Stimulated activated memory B cell treated with anti-CD40 and anti-IgM and Interleukin-4, amounts not matched to agents 10 μg/mL and 1 μg/mL and 100 μg/mL, for 72 hours (primary cell): Measurements from ENCODE around the gene POMGNT1.
"Not testable (repeated sequence)": the region's sequence is repeated elsewhere in the genome, so short reads cannot be mapped to it uniquely, and the experiment has no call there.

ENCODE experiments used
- ATAC-seq: fragments of 150-1000 bp; cut with Tn5 transposase; 2 replicates; pipeline ENCODE4 v1.10.0; 2021
- H3K27ac Mint-ChIP-seq: one replicate; pipeline ENCODE4 v1.8.0; 2022; ENCODE audit warnings: mild to moderate bottlenecking, mixed read lengths
- H3K27me3 Mint-ChIP-seq: one replicate; pipeline ENCODE4 v1.8.0; 2022; ENCODE audit warnings: mixed read lengths
- H3K36me3 Mint-ChIP-seq: one replicate; pipeline ENCODE4 v1.8.0; 2022; ENCODE audit warnings: mixed read lengths
- H3K4me1 Mint-ChIP-seq: one replicate; pipeline ENCODE4 v1.8.0; 2022; ENCODE audit warnings: mixed read lengths
- H3K4me3 Mint-ChIP-seq: one replicate; pipeline ENCODE4 v1.8.0; 2022; ENCODE audit warnings: mild to moderate bottlenecking, moderate library complexity, mixed read lengths
- H3K9me3 Mint-ChIP-seq: one replicate; pipeline ENCODE4 v1.8.0; 2022; ENCODE audit warnings: mixed read lengths

POMGNT1 gene

DNA sequence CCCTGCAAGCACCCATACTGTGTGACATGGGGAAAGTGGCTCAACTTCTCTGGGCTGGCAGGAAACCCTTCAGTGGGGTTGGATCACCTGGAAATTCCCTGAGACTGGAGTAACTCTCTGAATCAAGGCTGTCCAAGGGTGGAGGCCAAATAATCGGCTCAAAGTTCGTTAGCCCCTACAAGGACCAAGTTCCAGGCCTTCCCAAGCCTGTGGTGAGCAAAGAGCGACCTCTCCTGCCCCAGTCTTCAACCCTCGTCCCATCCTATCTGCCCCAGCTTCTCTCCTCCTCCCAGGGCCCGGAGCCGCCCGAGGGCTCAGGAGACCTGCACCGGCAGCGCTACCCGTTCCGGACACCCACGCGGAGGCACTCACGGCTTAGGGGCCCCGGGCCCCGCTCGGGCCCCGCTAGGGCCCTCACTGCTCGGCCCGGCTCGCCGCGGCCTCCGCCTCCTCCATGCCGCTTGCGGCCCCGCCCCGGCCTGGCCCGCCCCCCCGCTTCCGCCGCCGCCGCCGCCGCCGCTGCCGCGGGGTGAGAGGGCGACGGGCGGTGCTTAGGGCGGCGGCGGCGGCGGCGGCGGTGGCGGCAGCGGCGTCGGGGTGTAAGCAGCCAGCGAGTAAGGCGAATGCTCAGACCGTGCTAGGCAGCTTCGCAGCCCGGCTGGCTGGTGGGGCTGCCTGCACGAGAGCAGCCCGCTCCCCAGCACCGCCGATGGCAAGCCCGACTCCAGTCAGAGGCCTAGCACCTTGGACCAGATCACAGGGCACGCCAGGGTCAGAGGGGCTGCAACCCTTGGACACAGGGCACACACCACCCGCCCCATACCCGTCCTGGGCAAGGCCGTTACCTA, at the start of gene POMGNT1:
POMGNT1 (minus strand) TSS at position 471 of the 848 bp plus-strand sequence. CDS start 613 bp downstream, outside the sequence.
- peak; percentile 98 for ATAC-seq
- Mint-ChIP-seq H3K4me1 (peaks cover 23% of the 10 kb centered on the region), H3K9me3 (no peaks in the 10 kb centered on the region), H3K36me3 (peaks cover 11% of the 10 kb centered on the region), H3K27ac (peak within 1 kb of the TSS; percentile 81), H3K4me3 (peak within 1 kb of the TSS; percentile 86), H3K27me3 (peaks cover 7% of the 10 kb centered on the region)

DNA sequence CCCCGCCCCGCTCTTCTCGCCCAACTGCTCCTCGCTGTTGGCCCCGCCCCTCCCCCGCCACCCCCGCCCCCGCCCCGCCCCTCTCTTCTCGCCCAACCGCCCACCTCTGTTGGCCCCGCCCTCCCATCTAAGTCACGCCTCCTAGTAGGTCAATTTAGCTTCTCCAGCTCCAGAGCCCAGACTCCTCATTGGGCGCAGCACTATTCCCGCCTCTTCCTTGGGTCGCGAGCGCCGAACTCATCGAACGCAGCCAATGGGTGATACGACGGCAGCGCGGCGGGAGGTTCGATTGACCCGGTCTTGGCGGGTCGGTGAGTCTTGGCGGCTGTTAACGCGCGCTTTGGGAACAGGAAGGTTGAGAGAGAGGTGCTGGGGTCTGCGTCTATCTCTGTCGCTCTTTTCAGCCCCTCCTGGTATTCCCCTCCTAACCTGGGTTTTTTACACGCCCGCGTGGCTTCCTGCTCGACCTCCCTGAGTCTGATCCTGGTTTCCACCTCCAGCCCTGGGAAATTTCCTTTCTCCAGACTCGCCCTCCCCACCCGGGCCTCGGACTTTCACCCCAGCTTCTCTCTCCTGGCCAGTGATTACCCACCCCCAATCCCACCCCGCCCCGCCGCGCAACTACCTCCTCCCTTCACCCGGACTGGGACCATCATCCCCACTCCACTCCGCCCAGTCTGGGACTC, 49.3 kb upstream of the POMGNT1 start, which contains the start of gene RAD54L:
RAD54L (plus strand) TSS at position 328 of the 686 bp plus-strand sequence. CDS start 643 bp downstream, outside the sequence.
- H3K27ac Mint-ChIP-seq: peak within 1 kb of the TSS; percentile 81

DNA sequence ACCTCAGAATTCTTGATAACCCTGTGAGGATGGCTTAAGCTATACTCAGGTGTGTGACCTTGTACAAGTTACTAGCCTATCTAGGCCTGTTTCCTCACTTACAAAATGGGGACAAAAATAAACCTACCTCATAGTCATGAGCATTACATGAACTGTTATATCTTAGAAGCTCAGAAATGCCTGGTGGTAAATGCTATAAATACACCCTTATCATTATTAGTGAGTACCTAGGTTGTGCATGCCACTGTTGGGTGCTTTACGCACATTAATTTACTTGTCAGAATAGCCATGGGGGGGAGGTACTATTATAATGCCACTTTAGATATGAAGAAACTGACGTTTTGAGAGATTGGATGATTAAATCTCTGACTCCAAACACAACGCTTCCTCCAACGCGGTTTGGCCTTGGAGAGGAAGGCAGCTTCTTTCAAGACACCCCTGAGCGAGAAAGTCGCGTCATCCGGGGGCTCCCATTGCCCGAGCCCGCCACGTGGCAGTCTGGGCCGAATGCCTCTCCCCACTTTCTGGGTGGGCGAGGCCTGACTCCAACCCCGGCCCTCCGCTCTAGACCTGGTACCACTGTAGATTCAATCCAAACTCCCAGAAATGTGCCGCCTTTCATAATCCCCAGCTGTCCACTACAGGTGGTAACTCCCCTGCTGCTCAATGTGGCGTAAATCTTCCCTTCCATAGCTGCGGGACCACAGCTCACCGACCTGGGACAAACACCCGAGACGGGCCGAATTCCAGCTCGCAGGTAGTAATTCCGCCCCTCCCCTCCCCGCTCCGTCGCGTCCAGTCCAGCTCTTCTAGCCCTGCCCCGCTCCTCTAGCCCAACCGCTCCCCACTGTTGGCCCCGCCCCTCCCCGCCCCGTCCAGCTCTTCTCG, 48.6 kb upstream of the POMGNT1 start:
- no peaks in the 10 kb centered on the region for H3K27me3 Mint-ChIP-seq

More for the DNA sequence above, 49.3 kb upstream of the POMGNT1 start, which contains the start of gene RAD54L:
- H3K4me3 Mint-ChIP-seq: peak within 1 kb of the TSS; percentile 96
- H3K36me3 Mint-ChIP-seq: peaks cover 8% of the 10 kb centered on the region
- no peaks in the 10 kb centered on the region for H3K27me3 Mint-ChIP-seq
- H3K9me3 Mint-ChIP-seq: no peaks in the 10 kb centered on the region
- peak; percentile 96 for ATAC-seq
- peaks cover 18% of the 10 kb centered on the region for H3K4me1 Mint-ChIP-seq

DNA sequence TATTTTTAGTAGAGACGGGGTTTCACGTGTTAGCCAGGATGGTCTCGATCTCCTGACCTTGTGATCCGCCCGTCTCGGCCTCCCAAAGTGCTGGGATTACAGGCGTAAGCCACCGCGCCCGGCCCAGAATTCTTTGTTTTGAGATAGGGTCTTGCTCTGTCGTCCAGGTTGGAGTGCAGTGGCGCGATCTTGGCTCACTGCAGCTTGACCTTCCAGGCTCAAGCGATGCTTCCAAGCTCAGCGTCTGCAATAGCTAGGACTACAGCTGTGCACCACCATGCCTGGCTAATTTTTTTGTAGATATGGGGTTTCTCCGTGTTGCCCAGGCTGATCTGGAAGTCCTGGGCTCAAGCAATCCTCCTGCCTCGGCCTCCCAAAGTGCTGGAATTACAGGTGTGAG, 47.9 kb upstream of the POMGNT1 start:
- not testable (repeated sequence) for H3K36me3 Mint-ChIP-seq, H3K4me3 Mint-ChIP-seq, H3K27me3 Mint-ChIP-seq, H3K9me3 Mint-ChIP-seq, ATAC-seq
- Mint-ChIP-seq H3K4me1 (peaks cover 18% of the 10 kb centered on the region), H3K27ac (peak overlapping the region; percentile 81)

More for the DNA sequence above, 48.6 kb upstream of the POMGNT1 start:
- Mint-ChIP-seq H3K9me3 (no peaks in the 10 kb centered on the region), H3K36me3 (no peaks in the 10 kb centered on the region), H3K27ac (peak overlapping the region; percentile 81), H3K4me1 (peaks cover 18% of the 10 kb centered on the region), H3K4me3 (peak overlapping the region; percentile 96)
- ATAC-seq: peak; percentile 84

DNA sequence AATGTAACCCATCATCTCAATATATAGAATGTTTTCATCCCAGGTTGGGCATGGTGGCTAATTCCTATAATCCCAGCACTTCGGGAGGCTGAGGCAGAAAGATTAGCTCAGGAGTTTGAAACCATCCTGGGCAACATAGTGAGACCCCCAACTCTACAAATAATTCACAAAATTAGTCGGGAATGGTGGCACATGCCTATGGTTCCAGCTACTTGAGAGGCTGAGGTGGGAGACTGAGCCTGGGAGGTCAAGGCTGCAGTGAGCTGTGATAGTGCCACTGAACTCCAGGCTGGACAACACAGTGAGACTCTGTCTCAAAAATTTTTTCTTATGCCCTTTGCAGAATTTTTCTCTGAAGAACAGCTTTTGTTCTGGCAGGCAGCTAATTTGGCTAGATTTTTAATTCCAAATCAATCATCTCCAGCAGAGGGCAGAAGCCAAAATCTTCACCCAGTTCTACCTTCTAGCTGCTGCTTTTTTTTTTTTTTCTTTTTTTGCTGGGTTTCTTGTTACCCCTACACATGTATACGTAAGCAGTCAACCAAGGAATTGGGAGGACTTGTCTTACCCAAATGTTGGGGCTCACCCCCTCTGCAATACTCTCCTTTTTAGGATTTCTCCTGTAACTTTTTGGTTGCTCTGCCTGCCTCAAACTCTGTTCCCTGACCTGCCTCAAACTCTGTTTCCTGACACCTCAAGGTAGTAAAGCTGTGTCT, 46.6 kb upstream of the POMGNT1 start:
- H3K27me3 Mint-ChIP-seq: no peaks in the 10 kb centered on the region
- H3K4me3 Mint-ChIP-seq: no peak overlapping the region
- H3K27ac Mint-ChIP-seq: no peak overlapping the region
- no peaks in the 10 kb centered on the region for H3K36me3 Mint-ChIP-seq
- H3K4me1 Mint-ChIP-seq: peaks cover 18% of the 10 kb centered on the region
- H3K9me3 Mint-ChIP-seq: no peaks in the 10 kb centered on the region
- ATAC-seq: no peak

DNA sequence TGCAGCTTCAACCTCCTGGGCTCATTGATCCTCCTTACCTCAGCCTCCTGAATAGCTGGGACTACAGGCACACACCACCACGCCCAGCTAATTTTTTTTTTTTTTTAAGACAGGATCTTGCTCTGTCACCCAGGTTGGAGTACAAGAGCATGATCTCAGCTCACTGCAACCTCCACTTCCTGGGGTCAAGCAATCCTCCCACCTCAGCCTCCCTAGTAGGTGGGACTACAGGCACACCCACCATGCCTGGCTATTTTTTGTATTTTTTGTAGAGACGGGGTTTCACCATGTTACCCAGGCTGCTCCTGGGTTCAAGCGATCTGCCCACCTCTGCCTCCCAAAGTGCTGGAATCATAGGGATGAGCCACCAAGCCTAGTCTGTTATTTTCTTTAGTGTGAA, 45.6 kb upstream of the POMGNT1 start:
- peaks cover 18% of the 10 kb centered on the region for H3K4me1 Mint-ChIP-seq
- not testable (repeated sequence) for ATAC-seq, H3K9me3 Mint-ChIP-seq, H3K27me3 Mint-ChIP-seq, H3K4me3 Mint-ChIP-seq, H3K27ac Mint-ChIP-seq, H3K36me3 Mint-ChIP-seq

DNA sequence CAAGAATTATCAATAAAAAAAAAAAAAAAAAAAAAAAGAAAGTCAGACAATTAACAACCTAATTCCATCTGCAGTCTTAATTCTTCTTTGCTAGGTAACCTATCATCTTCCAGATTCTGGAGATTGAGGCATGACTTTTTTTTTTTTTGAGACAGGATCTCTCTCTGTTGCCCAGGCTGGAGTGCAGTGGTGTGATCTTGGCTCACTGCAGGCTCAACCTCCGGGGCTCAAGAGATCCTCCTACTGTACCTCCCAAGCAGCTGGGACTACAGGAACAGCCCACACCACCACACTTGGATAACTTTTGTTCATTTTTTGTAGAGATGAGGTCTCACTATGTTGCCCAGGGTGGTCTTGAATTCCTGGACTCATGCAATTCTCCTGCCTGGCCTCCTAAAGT, 44.7 kb upstream of the POMGNT1 start:
- Mint-ChIP-seq H3K36me3 (no peaks in the 10 kb centered on the region), H3K27ac (no peak overlapping the region), H3K9me3 (peaks cover 7% of the 10 kb centered on the region), H3K4me3 (no peak overlapping the region), H3K27me3 (no peaks in the 10 kb centered on the region), H3K4me1 (peaks cover 13% of the 10 kb centered on the region)
- no peak for ATAC-seq

DNA sequence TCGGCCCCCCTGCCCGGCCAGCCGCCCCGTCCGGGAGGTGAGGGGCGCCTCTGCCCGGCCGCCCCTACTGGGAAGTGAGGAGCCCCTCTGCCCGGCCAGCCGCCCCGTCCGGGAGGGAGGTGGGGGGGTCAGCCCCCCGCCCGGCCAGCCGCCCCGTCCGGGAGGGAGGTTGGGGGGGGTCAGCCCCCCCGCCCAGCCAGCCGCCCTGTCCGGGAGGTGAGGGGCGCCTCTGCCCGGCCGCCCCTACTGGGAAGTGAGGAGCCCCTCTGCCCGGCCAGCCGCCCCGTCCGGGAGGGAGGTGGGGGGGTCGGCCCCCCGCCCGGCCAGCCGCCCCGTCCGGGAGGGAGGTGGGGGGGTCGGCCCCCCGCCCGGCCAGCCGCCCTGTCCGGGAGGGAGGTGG, 43.5 kb upstream of the POMGNT1 start:
- not testable (repeated sequence) for H3K27me3 Mint-ChIP-seq, H3K9me3 Mint-ChIP-seq, H3K4me3 Mint-ChIP-seq

DNA sequence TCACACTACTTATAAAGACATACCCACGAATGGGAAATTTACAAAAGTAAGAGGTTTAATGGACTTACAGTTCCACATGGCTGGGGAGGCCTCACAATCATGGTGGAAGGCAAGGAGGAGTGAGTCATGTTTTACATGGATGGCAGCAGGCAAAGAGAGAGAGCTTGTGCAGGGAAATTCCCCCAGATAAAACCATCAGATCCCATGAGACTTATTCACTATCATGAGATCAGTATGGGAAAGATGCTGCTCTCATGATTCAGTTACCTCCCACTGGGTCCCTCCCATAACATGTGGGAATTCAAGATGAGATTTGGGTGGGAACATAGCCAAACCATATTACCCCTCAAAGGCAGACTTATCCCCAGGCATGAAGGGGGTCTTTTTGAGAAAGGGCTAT, 40.6 kb upstream of the POMGNT1 start:
- H3K27ac Mint-ChIP-seq, H3K36me3 Mint-ChIP-seq, H3K4me3 Mint-ChIP-seq, H3K9me3 Mint-ChIP-seq, H3K27me3 Mint-ChIP-seq, H3K4me1 Mint-ChIP-seq, ATAC-seq: not testable (repeated sequence)

More for the DNA sequence above, 43.5 kb upstream of the POMGNT1 start:
- not testable (repeated sequence) for ATAC-seq, H3K27ac Mint-ChIP-seq, H3K4me1 Mint-ChIP-seq, H3K36me3 Mint-ChIP-seq

DNA sequence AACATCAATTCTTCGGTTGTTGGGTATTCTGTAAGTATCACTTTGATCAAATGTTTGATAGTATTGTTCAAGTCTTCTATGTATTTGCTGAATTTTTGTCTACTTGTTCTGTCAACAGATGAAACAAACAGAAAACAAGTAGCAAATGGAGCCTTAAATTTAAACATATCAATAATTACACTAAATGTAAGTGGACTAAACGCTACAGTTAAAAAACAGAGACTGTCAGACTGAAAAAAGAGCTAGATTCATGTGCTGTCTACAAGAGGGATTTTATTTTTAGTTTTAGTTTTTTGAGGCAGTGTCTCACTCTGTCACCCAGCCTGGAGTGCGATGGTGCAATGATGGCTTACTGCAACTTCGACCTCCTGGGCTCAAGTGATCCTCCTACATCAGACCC, 38.6 kb upstream of the POMGNT1 start:
- ATAC-seq: no peak
- Mint-ChIP-seq H3K27me3 (peaks cover 9% of the 10 kb centered on the region), H3K9me3 (peaks cover 7% of the 10 kb centered on the region), H3K4me1 (no peaks in the 10 kb centered on the region), H3K4me3 (no peak overlapping the region), H3K36me3 (no peaks in the 10 kb centered on the region), H3K27ac (no peak overlapping the region)

DNA sequence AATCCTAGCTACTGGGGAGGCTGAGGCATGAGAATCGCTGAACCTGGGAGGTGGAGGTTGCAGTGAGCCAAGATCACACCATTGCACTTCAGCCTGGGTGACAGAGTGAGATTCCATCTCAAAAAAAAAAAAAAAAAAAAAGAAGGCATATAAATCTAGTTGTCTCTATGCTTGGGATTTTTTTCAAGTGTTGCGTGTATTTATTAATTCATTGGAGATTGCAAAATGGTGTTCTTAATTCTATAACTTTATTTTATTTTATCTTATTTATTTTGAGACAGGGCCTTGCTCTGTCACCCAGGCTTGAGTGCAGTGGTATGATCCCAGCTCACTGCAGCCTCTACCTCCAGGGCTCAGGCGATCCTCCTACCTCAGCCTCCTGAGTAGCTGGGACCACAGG, 33.0 kb upstream of the POMGNT1 start:
- ATAC-seq, H3K4me3 Mint-ChIP-seq, H3K27ac Mint-ChIP-seq, H3K9me3 Mint-ChIP-seq, H3K36me3 Mint-ChIP-seq, H3K27me3 Mint-ChIP-seq, H3K4me1 Mint-ChIP-seq: not testable (repeated sequence)

DNA sequence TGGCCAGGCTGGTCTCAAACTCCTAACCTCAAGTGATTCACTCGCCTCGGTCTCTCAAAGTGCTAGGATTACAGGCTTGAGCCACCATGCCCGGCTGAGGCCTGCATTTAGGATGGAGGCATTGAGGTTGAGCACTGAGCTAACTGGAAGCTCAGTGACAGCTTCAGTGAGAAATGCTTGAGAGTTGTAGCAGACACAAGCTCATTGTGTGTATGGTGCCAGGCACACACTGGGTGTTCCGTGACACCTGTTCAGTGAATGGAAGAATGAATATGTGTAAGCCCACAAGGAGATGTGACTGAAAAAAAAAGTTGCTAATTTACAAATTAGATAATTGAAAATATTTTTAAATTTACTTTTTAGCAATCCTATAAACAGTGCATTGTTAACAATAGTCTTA, 26.7 kb upstream of the POMGNT1 start:
- Mint-ChIP-seq H3K4me3 (no peak overlapping the region), H3K27ac (no peak overlapping the region), H3K27me3 (peaks cover 14% of the 10 kb centered on the region), H3K4me1 (peaks cover 10% of the 10 kb centered on the region), H3K9me3 (no peaks in the 10 kb centered on the region), H3K36me3 (no peaks in the 10 kb centered on the region)
- no peak for ATAC-seq

DNA sequence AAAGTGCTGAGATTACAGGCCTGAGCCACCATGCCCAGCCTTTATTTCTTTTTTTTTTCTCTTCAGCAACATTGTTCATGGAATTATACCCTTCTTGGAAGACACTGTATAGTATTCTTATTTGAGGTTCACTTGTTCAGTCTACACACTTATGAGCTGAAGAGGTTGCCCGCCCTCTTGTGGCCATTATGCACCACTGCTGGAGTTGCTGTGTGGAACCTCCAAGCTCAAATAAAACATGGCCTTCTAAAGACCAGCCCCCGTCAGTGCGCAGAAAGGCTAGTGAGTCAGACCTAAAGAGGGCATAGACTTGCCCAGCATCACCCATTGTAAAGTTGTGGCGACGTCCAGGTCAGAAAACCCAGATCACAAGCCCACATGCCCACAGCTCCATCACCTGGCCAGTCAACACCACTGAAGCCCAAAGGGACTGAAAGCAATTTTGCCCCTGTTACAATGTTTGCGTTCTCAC, 25.3 kb upstream of the POMGNT1 start:
- peak; percentile 87 for ATAC-seq
- Mint-ChIP-seq H3K4me3 (no peak overlapping the region), H3K27ac (no peak overlapping the region), H3K36me3 (no peaks in the 10 kb centered on the region), H3K27me3 (peaks cover 14% of the 10 kb centered on the region), H3K9me3 (no peaks in the 10 kb centered on the region), H3K4me1 (peaks cover 10% of the 10 kb centered on the region)

DNA sequence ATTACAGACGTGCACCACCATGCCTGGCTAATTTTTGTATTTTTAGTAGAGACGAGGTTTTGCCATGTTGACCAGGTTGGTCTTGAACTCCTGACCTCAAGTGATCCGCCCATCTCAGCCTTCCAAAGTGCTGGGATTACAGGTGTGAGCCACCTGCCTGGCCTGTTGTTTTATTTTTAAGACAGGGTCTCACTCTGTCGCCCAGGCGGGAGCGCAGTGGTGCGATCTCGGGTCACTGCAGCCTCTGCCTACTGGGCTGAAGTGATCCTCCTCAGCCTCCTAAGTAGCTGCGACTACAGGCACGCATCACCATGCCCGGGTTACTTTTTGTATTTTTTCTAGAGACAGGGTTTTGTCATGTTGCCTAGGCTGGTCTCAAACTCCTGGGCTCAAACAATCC, 24.8 kb upstream of the POMGNT1 start:
- H3K4me3 Mint-ChIP-seq, ATAC-seq, H3K4me1 Mint-ChIP-seq, H3K9me3 Mint-ChIP-seq, H3K27ac Mint-ChIP-seq, H3K36me3 Mint-ChIP-seq: not testable (repeated sequence)
- peaks cover 14% of the 10 kb centered on the region for H3K27me3 Mint-ChIP-seq
